Astrocyte (in vitro differentiated cells and primary cell): ENCODE data around the gene UFD1. TPM values are rescaled to one million over a fixed set of nuclear protein-coding genes. Genes with fewer than 3 reads are reported as not detected.

ENCODE experiments used
- DNase-seq: peaks from one replicate; pipeline ENCODE4 v3.0.0-alpha.2; 2010; ENCODE audit warnings: low read depth
- FAIRE-seq: peaks from 2 replicates; lab custom pipeline; 2011; peaks lifted over from hg19 to GRCh38; lab: Jason Lieb, UNC
- H2AFZ ChIP-seq: 2 replicates; pipeline ENCODE4 v1.6.0; 2012; ENCODE audit warnings: low read depth, low read length, inconsistent platforms
- H3K27ac ChIP-seq: 2 replicates; pipeline ENCODE4 v1.5.1; 2011; ENCODE audit warnings: low read depth, low read length, inconsistent platforms
- H3K27me3 ChIP-seq: 2 replicates; pipeline ENCODE4 v1.6.0; 2011; ENCODE audit warnings: low read length, inconsistent platforms; ENCODE audit not compliant: insufficient read depth
- H3K36me3 ChIP-seq: 2 replicates; pipeline ENCODE4 v1.5.1; 2011; ENCODE audit warnings: low read length, inconsistent platforms; ENCODE audit not compliant: insufficient read depth
- H3K4me1 ChIP-seq: 2 replicates; pipeline ENCODE4 v1.5.1; 2011; ENCODE audit warnings: low read length, inconsistent platforms; ENCODE audit not compliant: insufficient read depth
- H3K4me2 ChIP-seq: 2 replicates; pipeline ENCODE4 v1.6.0; 2012; ENCODE audit warnings: low read length, inconsistent platforms
- H3K4me3 ChIP-seq: 2 replicates; pipeline ENCODE4 v1.5.1; 2011; ENCODE audit warnings: low read depth, mild to moderate bottlenecking, low read length, inconsistent platforms; ENCODE audit not compliant: insufficient read depth
- H3K79me2 ChIP-seq: 2 replicates; pipeline ENCODE4 v1.6.0; 2012; ENCODE audit warnings: mild to moderate bottlenecking, low read length, inconsistent platforms; ENCODE audit not compliant: insufficient read depth
- H3K9ac ChIP-seq: 2 replicates; pipeline ENCODE4 v1.6.0; 2012; ENCODE audit warnings: mild to moderate bottlenecking, low read length, inconsistent platforms
- H3K9me3 ChIP-seq: 2 replicates; pipeline ENCODE4 v1.5.1; 2012; ENCODE audit warnings: low read depth, mild to moderate bottlenecking, low read length, inconsistent platforms; ENCODE audit not compliant: insufficient read depth
- H4K20me1 ChIP-seq: 2 replicates; pipeline ENCODE4 v1.6.0; 2012; ENCODE audit warnings: low read length, inconsistent platforms; ENCODE audit not compliant: insufficient read depth
- H3K27ac Mint-ChIP-seq: one replicate; pipeline ENCODE4 v1.8.0; 2021; ENCODE audit warnings: mild to moderate bottlenecking, mixed read lengths; ENCODE audit not compliant: unreplicated experiment
- H3K27me3 Mint-ChIP-seq: one replicate; pipeline ENCODE4 v1.8.0; 2021; ENCODE audit warnings: low read depth, mixed read lengths; ENCODE audit not compliant: unreplicated experiment
- H3K36me3 Mint-ChIP-seq: one replicate; pipeline ENCODE4 v1.8.0; 2021; ENCODE audit warnings: low read depth, mixed read lengths; ENCODE audit not compliant: unreplicated experiment
- H3K4me1 Mint-ChIP-seq: one replicate; pipeline ENCODE4 v1.8.0; 2021; ENCODE audit warnings: low read depth, mixed read lengths; ENCODE audit not compliant: unreplicated experiment
- H3K4me3 Mint-ChIP-seq: one replicate; pipeline ENCODE4 v1.8.0; 2021; ENCODE audit warnings: mild to moderate bottlenecking, moderate library complexity, mixed read lengths; ENCODE audit not compliant: unreplicated experiment
- H3K9me3 Mint-ChIP-seq: one replicate; pipeline ENCODE4 v1.8.0; 2021; ENCODE audit warnings: mild to moderate bottlenecking, mixed read lengths; ENCODE audit not compliant: unreplicated experiment
- EZH2 ChIP-seq: IDR thresholded peaks from 2 replicates; pipeline ENCODE4 v1.6.1; 2012; ENCODE audit warnings: mild to moderate bottlenecking, low read length, inconsistent platforms; ENCODE audit not compliant: insufficient read depth
- total RNA-seq: library from RNA; stranded (reverse); gene quantifications from 2 replicates; pipeline ENCODE4 v1.2.1, GENCODE V29; 2021
- TF ChIP-seq, protein P1 (sequence below): IDR thresholded peaks from 2 replicates; pipeline ENCODE4 v1.5.1; 2011; ENCODE audit warnings: low read depth, mild to moderate bottlenecking, inconsistent platforms, low read length, moderate library complexity; ENCODE audit not compliant: insufficient read depth

UFD1 gene
- total RNA-seq, 1 donor from 2014 or later: 105 TPM

DNA sequence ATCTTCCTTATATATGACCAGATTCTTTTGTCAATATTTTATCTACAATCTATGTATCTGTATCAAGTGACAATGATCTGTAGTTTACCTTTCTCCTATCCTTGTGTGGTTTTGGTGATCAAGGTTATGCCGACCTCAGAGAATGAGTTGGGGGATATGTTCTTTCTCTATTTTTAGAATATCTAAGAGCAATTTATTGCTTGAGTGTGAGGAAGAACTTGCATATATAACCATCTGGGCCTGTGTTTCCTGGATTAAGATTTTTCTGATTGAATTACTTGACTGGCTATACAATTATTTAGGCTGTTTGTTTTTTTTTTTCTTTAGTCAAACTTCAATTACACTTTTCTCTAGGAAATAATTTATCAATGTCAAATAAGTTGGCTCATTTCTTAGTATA is 17.5 kb downstream of the UFD1 start:
- Mint-ChIP-seq H3K27ac (no peak overlapping the region), H3K27me3 (no peaks in the 10 kb centered on the region), H3K4me1 (peaks cover 8% of the 10 kb centered on the region), H3K36me3 (peaks cover 13% of the 10 kb centered on the region), H3K4me3 (no peak overlapping the region), H3K9me3 (no peaks in the 10 kb centered on the region)
- no peak for TF ChIP-seq EZH2
- TF ChIP-seq, protein P1, sequence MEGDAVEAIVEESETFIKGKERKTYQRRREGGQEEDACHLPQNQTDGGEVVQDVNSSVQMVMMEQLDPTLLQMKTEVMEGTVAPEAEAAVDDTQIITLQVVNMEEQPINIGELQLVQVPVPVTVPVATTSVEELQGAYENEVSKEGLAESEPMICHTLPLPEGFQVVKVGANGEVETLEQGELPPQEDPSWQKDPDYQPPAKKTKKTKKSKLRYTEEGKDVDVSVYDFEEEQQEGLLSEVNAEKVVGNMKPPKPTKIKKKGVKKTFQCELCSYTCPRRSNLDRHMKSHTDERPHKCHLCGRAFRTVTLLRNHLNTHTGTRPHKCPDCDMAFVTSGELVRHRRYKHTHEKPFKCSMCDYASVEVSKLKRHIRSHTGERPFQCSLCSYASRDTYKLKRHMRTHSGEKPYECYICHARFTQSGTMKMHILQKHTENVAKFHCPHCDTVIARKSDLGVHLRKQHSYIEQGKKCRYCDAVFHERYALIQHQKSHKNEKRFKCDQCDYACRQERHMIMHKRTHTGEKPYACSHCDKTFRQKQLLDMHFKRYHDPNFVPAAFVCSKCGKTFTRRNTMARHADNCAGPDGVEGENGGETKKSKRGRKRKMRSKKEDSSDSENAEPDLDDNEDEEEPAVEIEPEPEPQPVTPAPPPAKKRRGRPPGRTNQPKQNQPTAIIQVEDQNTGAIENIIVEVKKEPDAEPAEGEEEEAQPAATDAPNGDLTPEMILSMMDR: no peak
- FAIRE-seq (peak; percentile 17), DNase-seq (no peak)
- no peak overlapping the region for H3K4me2 ChIP-seq
- H3K79me2 ChIP-seq: no peaks in the 10 kb centered on the region
- H4K20me1 ChIP-seq: peaks cover 24% of the 10 kb centered on the region
- no peak overlapping the region for H3K9ac ChIP-seq
- no peaks in the 10 kb centered on the region for H3K27me3 ChIP-seq
- H3K27ac ChIP-seq: no peak overlapping the region
- H3K4me3 ChIP-seq: no peak overlapping the region
- no peaks in the 10 kb centered on the region for H3K9me3 ChIP-seq
- H3K36me3 ChIP-seq: peaks cover 34% of the 10 kb centered on the region
- peaks cover 5% of the 10 kb centered on the region for H3K4me1 ChIP-seq
- H2AFZ ChIP-seq: no peak overlapping the region

DNA sequence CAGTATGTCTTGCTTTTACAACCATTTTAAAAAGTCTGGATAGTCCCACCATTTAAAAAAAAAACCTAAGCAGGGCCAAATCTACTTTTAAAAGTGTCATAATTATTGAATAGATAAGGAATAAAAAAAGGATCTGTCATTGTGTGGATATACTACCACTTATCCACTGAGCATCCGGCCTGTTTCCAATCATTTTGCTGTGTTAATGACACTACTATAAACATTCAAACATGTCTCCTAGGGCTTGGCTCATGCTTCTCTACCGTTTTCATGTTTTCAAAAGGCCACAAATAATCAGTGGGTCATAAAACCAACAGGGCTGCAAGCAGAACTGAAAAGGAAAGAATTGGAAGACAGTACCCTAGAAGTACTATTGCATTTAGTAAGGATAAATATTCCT is 19.0 kb downstream of the UFD1 start:
- Mint-ChIP-seq H3K27ac (no peak overlapping the region), H3K9me3 (no peaks in the 10 kb centered on the region), H3K4me1 (peaks cover 11% of the 10 kb centered on the region), H3K36me3 (peaks cover 24% of the 10 kb centered on the region), H3K4me3 (no peak overlapping the region), H3K27me3 (no peaks in the 10 kb centered on the region)
- Histone ChIP-seq H3K79me2 (no peaks in the 10 kb centered on the region), H3K27me3 (no peaks in the 10 kb centered on the region), H3K9me3 (no peaks in the 10 kb centered on the region), H3K4me2 (no peak overlapping the region), H3K4me3 (no peak overlapping the region), H3K4me1 (peaks cover 13% of the 10 kb centered on the region), H3K36me3 (peaks cover 40% of the 10 kb centered on the region), H3K27ac (no peak overlapping the region), H4K20me1 (peaks cover 24% of the 10 kb centered on the region), H3K9ac (no peak overlapping the region), H2AFZ (no peak overlapping the region)
- DNase-seq (no peak), FAIRE-seq (no peak)
- TF ChIP-seq EZH2: no peak
- TF ChIP-seq, protein P1: no peak

DNA sequence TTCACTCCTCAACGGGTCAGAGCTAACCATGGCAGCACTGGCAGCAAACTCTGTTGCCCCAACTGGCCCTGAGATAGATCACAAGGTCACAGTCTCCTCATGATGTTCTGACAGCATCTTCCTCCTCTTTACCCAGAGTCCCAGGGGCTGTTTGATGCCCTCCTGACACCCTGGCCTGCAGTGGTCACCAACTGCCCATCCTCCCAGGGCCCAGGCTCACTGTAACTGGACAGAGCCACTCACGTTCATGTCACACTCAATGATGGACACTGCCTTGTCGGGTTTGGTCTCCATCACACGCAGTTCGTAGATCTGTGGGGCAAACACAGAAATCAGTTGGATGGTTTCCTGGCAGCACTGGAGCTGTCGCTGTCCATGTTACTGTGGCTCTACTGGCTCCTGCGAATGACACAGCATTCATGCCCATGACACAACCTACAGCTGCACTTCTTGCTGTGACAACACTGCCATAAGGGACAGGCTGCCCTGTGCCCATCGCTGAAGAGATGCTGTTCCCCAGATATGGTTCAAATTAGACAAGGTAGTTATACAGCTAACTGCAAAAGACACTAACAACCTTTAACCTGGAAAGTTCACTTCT is 21.1 kb downstream of the UFD1 start:
- Mint-ChIP-seq H3K36me3 (peaks cover 39% of the 10 kb centered on the region), H3K4me3 (no peak overlapping the region), H3K27me3 (no peaks in the 10 kb centered on the region), H3K9me3 (no peaks in the 10 kb centered on the region), H3K27ac (no peak overlapping the region), H3K4me1 (peaks cover 3% of the 10 kb centered on the region)
- Histone ChIP-seq H3K36me3 (peaks cover 54% of the 10 kb centered on the region), H3K27ac (no peak overlapping the region), H4K20me1 (peaks cover 11% of the 10 kb centered on the region), H3K4me3 (no peak overlapping the region), H3K4me1 (peaks cover 8% of the 10 kb centered on the region), H3K79me2 (no peaks in the 10 kb centered on the region), H3K27me3 (no peaks in the 10 kb centered on the region), H3K4me2 (no peak overlapping the region), H3K9ac (no peak overlapping the region), H3K9me3 (no peaks in the 10 kb centered on the region), H2AFZ (no peak overlapping the region)
- no peak for TF ChIP-seq EZH2
- TF ChIP-seq, protein P1: no peak
- FAIRE-seq (no peak), DNase-seq (no peak)
